A549 (cell line): ENCODE data around the gene CALML5. TPM values are rescaled to one million over a fixed set of nuclear protein-coding genes. Genes with fewer than 3 reads are reported as not detected.

Source experiments
- ATAC-seq, 2 experiments: fragments of 200-7000 bp in 1 of 2; fragments of >200 bp in 1 of 2; cut with Nextera tagmentation in 1 of 2; cut with Tn5 transposase in 1 of 2; 3 replicates each; pipeline versions ENCODE4 v1.8.0 to v1.9.1; 2018 to 2020; ENCODE audit warnings: mild to moderate bottlenecking in 1 of 2, moderate library complexity in 1 of 2
- CTCF ChIA-PET: fragments of 300-600 bp; sonication (Branson Sonifier 250); formaldehyde crosslinking; extraction: SDS; loops from one replicate; lab custom pipeline; 2021; ENCODE audit warnings: antibody characterized with exemption, inconsistent platforms; lab: Yijun Ruan, JAX
- POLR2A ChIA-PET: fragments of 350-600 bp; formaldehyde crosslinking; extraction: SDS; loops from one replicate; lab custom pipeline; 2021; ENCODE audit warnings: antibody characterized with exemption, inconsistent platforms; lab: Yijun Ruan, JAX
- DNase-seq, 2 experiments: peaks; one replicate each; pipeline versions ENCODE4 v3.0.0 to v3.0.0-alpha.2; 2011 to 2016; ENCODE audit warnings: low read depth in 1 of 2, low spot score in 1 of 2
- FAIRE-seq: peaks from 2 replicates; lab custom pipeline; 2011; peaks lifted over from hg19 to GRCh38; lab: Jason Lieb, UNC
- H3K27ac ChIP-seq, 2 experiments: fragments of >200 bp; sonication (Bioruptor Twin); formaldehyde crosslinking; 3 replicates each; pipeline ENCODE4 v1.5.1; 2016 to 2017
- H3K4me1 ChIP-seq: fragments of >200 bp; sonication (Bioruptor Twin); formaldehyde crosslinking; 3 replicates; pipeline ENCODE4 v1.6.1; 2016
- H3K4me2 ChIP-seq: fragments of >200 bp; sonication (Bioruptor Twin); formaldehyde crosslinking; 3 replicates; pipeline ENCODE4 v1.6.1; 2016
- H3K4me3 ChIP-seq: fragments of >200 bp; sonication (Bioruptor Twin); formaldehyde crosslinking; 3 replicates; pipeline ENCODE4 v1.5.1; 2016
- H3K9me3 ChIP-seq: fragments of >200 bp; sonication (Bioruptor Twin); formaldehyde crosslinking; 3 replicates; pipeline ENCODE4 v1.6.1; 2016
- CBX2 ChIP-seq: fragments of 200-600 bp; sonication (generic); IDR thresholded peaks from 2 replicates; pipeline ENCODE4 v1.6.1; 2016; ENCODE audit warnings: low read depth, mild to moderate bottlenecking, borderline replicate concordance
- CHD4 ChIP-seq: fragments of 200-600 bp; sonication (generic); IDR thresholded peaks from 2 replicates; pipeline ENCODE4 v1.6.1; 2016; ENCODE audit warnings: antibody characterized with exemption, mild to moderate bottlenecking, borderline replicate concordance
- EHF ChIP-seq: fragments of 250-450 bp; sonication (Bioruptor Pico); IDR thresholded peaks from 2 replicates; pipeline ENCODE4 v1.5.0; 2020; ENCODE audit warnings: mild to moderate bottlenecking
- EP300 ChIP-seq, 2 experiments: fragments of >200 bp; sonication (Bioruptor Twin); formaldehyde crosslinking; IDR thresholded peaks; 2 replicates in 1 of 2; 3 replicates in 1 of 2; pipeline ENCODE4 v1.6.1; 2016 to 2017
- FOSB ChIP-seq: fragments of 250-450 bp; sonication (Bioruptor Pico); IDR thresholded peaks from 2 replicates; pipeline ENCODE4 v1.5.0; 2020; ENCODE audit warnings: mild to moderate bottlenecking, moderate library complexity
- HDAC2 ChIP-seq: fragments of 200-600 bp; sonication (generic); IDR thresholded peaks from 2 replicates; pipeline ENCODE4 v1.6.1; 2016
- HOXB13 ChIP-seq: fragments of 250-450 bp; sonication (Bioruptor Pico); IDR thresholded peaks from 2 replicates; pipeline ENCODE4 v1.5.0; 2020; ENCODE audit warnings: low read depth, mild to moderate bottlenecking, moderate library complexity
- HOXB5 ChIP-seq: fragments of 250-450 bp; sonication (Bioruptor Pico); IDR thresholded peaks from 2 replicates; pipeline ENCODE4 v1.5.0; 2020; ENCODE audit warnings: mild to moderate bottlenecking, moderate library complexity
- KDM1A ChIP-seq: fragments of 200-600 bp; sonication (generic); IDR thresholded peaks from 2 replicates; pipeline ENCODE4 v1.6.1; 2016; ENCODE audit warnings: low read depth, mild to moderate bottlenecking
- MYC ChIP-seq: IDR thresholded peaks from 2 replicates; pipeline ENCODE4 v1.6.1; 2012; ENCODE audit warnings: mild to moderate bottlenecking, inconsistent platforms, low read length, improper control_type of control experiment, borderline replicate concordance
- NR3C1 ChIP-seq: fragments of >200 bp; sonication (Bioruptor Twin); formaldehyde crosslinking; IDR thresholded peaks from 3 replicates; pipeline ENCODE4 v1.6.1; 2017
- PBX3 ChIP-seq: IDR thresholded peaks from 2 replicates; pipeline ENCODE4 v1.6.1; 2012
- PHF8 ChIP-seq: fragments of 200-600 bp; sonication (generic); IDR thresholded peaks from 2 replicates; pipeline ENCODE4 v1.6.1; 2016; ENCODE audit warnings: low read depth, mild to moderate bottlenecking, antibody characterized with exemption, moderate library complexity, borderline replicate concordance
- RAD21 ChIP-seq, 2 experiments: fragments of >200 bp in 1 of 2; sonication (Bioruptor Twin) in 1 of 2; formaldehyde crosslinking in 1 of 2; IDR thresholded peaks in 1 of 2; conservative IDR thresholded peaks in 1 of 2; 2 replicates in 1 of 2; 3 replicates in 1 of 2; pipeline ENCODE4 v1.6.1; 2012 to 2018; ENCODE audit warnings: inconsistent platforms in 1 of 2
- RCOR1 ChIP-seq: fragments of 150-350 bp; IDR thresholded peaks from 2 replicates; pipeline ENCODE4 v1.6.1; 2014; ENCODE audit warnings: antibody characterized with exemption, low read length, low read depth
- RFX5 ChIP-seq: fragments of 450-650 bp; IDR thresholded peaks from 2 replicates; pipeline ENCODE4 v1.7.1; 2014; ENCODE audit warnings: antibody characterized with exemption, mild to moderate bottlenecking, moderate library complexity
- TP53 ChIP-seq: fragments of 250-450 bp; sonication (Bioruptor Pico); IDR thresholded peaks from 2 replicates; pipeline ENCODE4 v1.5.0; 2021; ENCODE audit warnings: mild to moderate bottlenecking, moderate library complexity
- ZC3H11A ChIP-seq: fragments of 450-650 bp; IDR thresholded peaks from 2 replicates; pipeline ENCODE4 v1.6.1; 2014; ENCODE audit warnings: antibody characterized with exemption, mild to moderate bottlenecking
- ZNF302 ChIP-seq: fragments of 250-450 bp; sonication (Bioruptor Pico); IDR thresholded peaks from 2 replicates; pipeline ENCODE4 v1.9.0; 2021; ENCODE audit warnings: inconsistent platforms, mild to moderate bottlenecking, moderate library complexity
- ZSCAN20 ChIP-seq: fragments of 250-450 bp; sonication (Bioruptor Pico); IDR thresholded peaks from 2 replicates; pipeline ENCODE4 v1.8.0; 2022; ENCODE audit warnings: mild to moderate bottlenecking, moderate library complexity
- WGBS: methylation state at CpG from one replicate; pipeline ENCODE4 v1.1.6; 2017; ENCODE audit errors: missing lambda C conversion rate; 5-methylcytosine and 5-hydroxymethylcytosine counted together
- polyA plus RNA-seq, 4 experiments: library from polyadenylated mRNA; depleted of rRNA in 3 of 4; stranded (reverse); fragments of >200 nt; fragmentation: RNase III in 1 of 4; extraction: RNeasy Plus Mini Kit Qiagen cat#74134 plus additional on column Dnase treatment in 1 of 4; gene quantifications; 2 replicates in 3 of 4; 3 replicates in 1 of 4; pipeline ENCODE4 v1.2.3, GENCODE V29; 2011 to 2017

The CALML5 gene
- polyA plus RNA-seq, 2 of the 4 experiments (the other 2 are of a cell fraction) = not detected

- H3K27ac ChIP-seq = no peak overlapping the region
- ChIA-PET CTCF (interaction anchor here (1.1 to 1.7 kb wide), 4 partner anchors 10 to 113 kb away, joined by 4 to 9 read pairs (median 4); partner anchors contain the start of gene CALML5), POLR2A (no interaction called here)
- no peak for ATAC-seq
- H3K4me1 ChIP-seq = no peaks in the 10 kb centered on the region
- H3K4me2 ChIP-seq = no peak overlapping the region
- no peak for DNase-seq
- H3K4me3 ChIP-seq = no peak overlapping the region
- FAIRE-seq = no peak
- no peaks in the 10 kb centered on the region for H3K9me3 ChIP-seq
- 94% methylated on average over 11 of the region's 11 CpGs for WGBS
- TF ChIP-seq PHF8 = no peak
- no peak for TF ChIP-seq ZNF302
These were observed 10.3 kb upstream of the CALML5 start for GRCh38 chr10:5509691-5510090.

DNA sequence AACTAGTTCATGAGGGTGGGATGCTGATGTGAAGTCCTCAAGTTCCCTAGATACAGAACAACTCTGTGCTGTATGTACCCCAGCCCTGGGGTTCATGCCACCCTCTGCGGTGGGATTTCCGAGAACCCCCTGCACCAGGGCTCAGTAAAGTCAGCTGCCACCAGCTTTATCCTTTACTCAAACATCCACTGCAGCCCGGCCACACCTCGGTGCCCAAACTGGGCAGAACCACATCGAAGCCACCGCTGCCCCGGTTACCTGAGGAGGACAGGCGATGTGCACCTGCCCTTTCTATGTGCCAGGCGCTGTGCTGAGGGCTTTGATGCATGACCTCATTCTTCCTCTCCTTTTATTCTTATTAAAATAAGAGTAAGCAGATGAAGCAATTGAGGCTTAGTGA is 9.9 kb upstream of the CALML5 start:
- Histone ChIP-seq H3K27ac (no peak overlapping the region), H3K4me2 (no peak overlapping the region), H3K9me3 (no peaks in the 10 kb centered on the region), H3K4me1 (no peaks in the 10 kb centered on the region), H3K4me3 (no peak overlapping the region)
- FAIRE-seq (no peak), ATAC-seq (no peak), DNase-seq (no peak)
- CTCF ChIA-PET = interaction anchor here (1.0 to 1.4 kb wide), 2 partner anchors 32 to 114 kb away, joined by 4 to 5 read pairs; no protein-coding TSS in a partner anchor
- TF ChIP-seq RCOR1 (no peak), FOSB (CRISPR knock-in tag) (no peak), ZC3H11A (no peak), RAD21 (conservative IDR thresholded peaks at IDR 0.05 in 1 of 2, IDR thresholded peaks at IDR 0.05 in 1 of 2) (no peak), TP53 (CRISPR knock-in tag) (no peak), PBX3 (no peak), RFX5 (no peak), MYC (no peak), CHD4 (no peak), HOXB13 (CRISPR knock-in tag) (no peak)
- POLR2A ChIA-PET = no interaction called here
- 72% methylated on average over 9 of the region's 9 CpGs for WGBS

DNA sequence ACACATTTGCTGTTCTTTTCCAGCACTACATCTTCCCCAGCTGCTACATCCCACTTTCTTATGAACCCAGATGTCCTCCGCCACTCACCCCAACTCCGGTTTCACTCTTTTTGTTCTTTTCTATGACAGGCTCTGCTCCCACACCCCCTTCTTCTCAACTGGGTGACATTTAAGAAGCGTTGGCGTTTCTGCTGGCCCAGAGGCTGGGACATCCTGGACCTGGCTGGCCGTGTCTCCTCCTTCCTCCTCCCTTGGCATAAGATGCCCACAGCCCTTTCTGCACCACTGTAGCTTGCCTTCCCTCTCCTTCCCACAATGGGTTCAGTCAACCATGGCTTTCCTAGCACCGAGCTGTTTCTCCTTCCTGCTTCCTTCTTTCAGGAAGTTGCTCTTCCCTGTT is 9.4 kb upstream of the CALML5 start:
- H3K27ac ChIP-seq = no peak overlapping the region
- ChIA-PET CTCF (interaction anchor here (1.0 to 1.4 kb wide), 2 partner anchors 32 to 114 kb away, joined by 4 to 5 read pairs; no protein-coding TSS in a partner anchor), POLR2A (interaction anchor here (0.6 kb wide), 1 partner anchor 284 kb away, joined by 4 read pairs; no protein-coding TSS in a partner anchor)
- H3K4me2 ChIP-seq = no peak overlapping the region
- no peak for DNase-seq
- 87% methylated on average over 6 of the region's 6 CpGs for whole genome bisulfite sequencing
- FAIRE-seq = no peak
- ATAC-seq = no peak
- H3K9me3 ChIP-seq = no peaks in the 10 kb centered on the region
- no peak overlapping the region for H3K4me3 ChIP-seq
- no peak for TF ChIP-seq HDAC2
- no peak for TF ChIP-seq ZNF302
- no peak for TF ChIP-seq NR3C1
- H3K4me1 ChIP-seq = no peaks in the 10 kb centered on the region

- ATAC-seq = no peak
- ChIA-PET POLR2A (interaction anchor here (0.6 kb wide), 1 partner anchor 284 kb away, joined by 4 read pairs; no protein-coding TSS in a partner anchor), CTCF (interaction anchor here (1.0 to 1.4 kb wide), 2 partner anchors 31 to 115 kb away, joined by 4 to 5 read pairs; no protein-coding TSS in a partner anchor)
- Histone ChIP-seq H3K9me3 (no peaks in the 10 kb centered on the region), H3K27ac (no peak overlapping the region), H3K4me2 (no peak overlapping the region), H3K4me3 (no peak overlapping the region), H3K4me1 (no peaks in the 10 kb centered on the region)
- no peak for DNase-seq
- TF ChIP-seq EP300 (IDR thresholded peaks at IDR 0.05) = no peak
- no peak for TF ChIP-seq CBX2
- no peak for TF ChIP-seq KDM1A
- TF ChIP-seq HOXB5 (CRISPR knock-in tag) = no peak
- TF ChIP-seq RAD21 (conservative IDR thresholded peaks at IDR 0.05 in 1 of 2, IDR thresholded peaks at IDR 0.05 in 1 of 2) = no peak
- no peak for TF ChIP-seq EHF (CRISPR knock-in tag)
- no peak for TF ChIP-seq PHF8
- TF ChIP-seq ZSCAN20 (CRISPR knock-in tag) = no peak
- FAIRE-seq = no peak
- WGBS = 90% methylated on average over 18 of the region's 18 CpGs
These were observed 8.8 kb upstream of the CALML5 start for GRCh38 chr10:5508161-5508604.
